ENCODE measurements around the gene HOXD8. TPM values are rescaled to one million over a fixed set of nuclear protein-coding genes. Genes with fewer than 3 reads are reported as not detected.

HOXD8 gene
- total RNA-seq, 1 donor from 2014 or later, result not detected

DNA sequence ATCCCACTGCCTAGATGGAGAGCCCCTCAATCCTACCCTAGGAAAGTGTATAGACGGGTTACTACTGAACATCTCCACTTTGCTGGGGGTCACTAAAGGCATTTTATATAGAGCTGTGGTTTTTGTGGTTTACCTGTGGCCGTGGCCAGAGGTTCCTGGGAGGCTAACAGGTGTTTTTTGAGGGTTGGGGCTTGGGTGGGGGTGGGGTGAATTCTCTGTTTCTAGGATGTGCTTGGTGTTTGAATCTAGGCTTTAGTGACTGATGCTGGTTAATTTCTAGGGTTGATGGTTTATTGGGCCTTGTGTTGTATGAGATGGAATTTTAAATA lies 7.7 kb downstream of the HOXD8 start:
- Mint-ChIP-seq H3K4me3 (ENCODE audit: low read depth) (no peak overlapping the region), H3K27ac (no peak overlapping the region), H3K27me3 (peaks cover 95% of the 10 kb centered on the region), H3K4me1 (ENCODE audit: low read depth) (no peaks in the 10 kb centered on the region), H3K9me3 (ENCODE audit: low read depth) (no peaks in the 10 kb centered on the region), H3K36me3 (ENCODE audit: insufficient read depth) (no peaks in the 10 kb centered on the region)
- no peak for DNase-seq (ENCODE audit: low spot score, unreplicated experiment)
- TF ChIP-seq, protein P1, sequence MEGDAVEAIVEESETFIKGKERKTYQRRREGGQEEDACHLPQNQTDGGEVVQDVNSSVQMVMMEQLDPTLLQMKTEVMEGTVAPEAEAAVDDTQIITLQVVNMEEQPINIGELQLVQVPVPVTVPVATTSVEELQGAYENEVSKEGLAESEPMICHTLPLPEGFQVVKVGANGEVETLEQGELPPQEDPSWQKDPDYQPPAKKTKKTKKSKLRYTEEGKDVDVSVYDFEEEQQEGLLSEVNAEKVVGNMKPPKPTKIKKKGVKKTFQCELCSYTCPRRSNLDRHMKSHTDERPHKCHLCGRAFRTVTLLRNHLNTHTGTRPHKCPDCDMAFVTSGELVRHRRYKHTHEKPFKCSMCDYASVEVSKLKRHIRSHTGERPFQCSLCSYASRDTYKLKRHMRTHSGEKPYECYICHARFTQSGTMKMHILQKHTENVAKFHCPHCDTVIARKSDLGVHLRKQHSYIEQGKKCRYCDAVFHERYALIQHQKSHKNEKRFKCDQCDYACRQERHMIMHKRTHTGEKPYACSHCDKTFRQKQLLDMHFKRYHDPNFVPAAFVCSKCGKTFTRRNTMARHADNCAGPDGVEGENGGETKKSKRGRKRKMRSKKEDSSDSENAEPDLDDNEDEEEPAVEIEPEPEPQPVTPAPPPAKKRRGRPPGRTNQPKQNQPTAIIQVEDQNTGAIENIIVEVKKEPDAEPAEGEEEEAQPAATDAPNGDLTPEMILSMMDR (IDR thresholded peaks at IDR 0.05; ENCODE audit: unreplicated experiment), result no peak

DNA sequence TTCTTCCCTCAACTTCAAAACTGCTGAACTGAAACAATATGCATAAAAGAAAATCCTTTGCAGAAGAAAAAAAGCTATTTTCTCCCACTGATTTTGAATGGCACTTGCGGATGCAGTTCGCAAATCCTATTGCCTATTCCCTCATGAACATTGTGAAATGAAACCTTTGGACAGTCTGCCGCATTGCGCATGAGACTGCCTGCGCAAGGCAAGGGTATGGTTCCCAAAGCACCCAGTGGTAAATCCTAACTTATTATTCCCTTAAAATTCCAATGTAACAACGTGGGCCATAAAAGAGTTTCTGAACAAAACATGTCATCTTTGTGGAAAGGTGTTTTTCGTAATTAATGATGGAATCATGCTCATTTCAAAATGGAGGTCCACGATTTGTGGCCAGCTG lies 8.4 kb downstream of the HOXD8 start:
- DNase-seq (ENCODE audit: low spot score, unreplicated experiment), result no peak
- TF ChIP-seq, protein P1 (IDR thresholded peaks at IDR 0.05; ENCODE audit: unreplicated experiment), result no peak
- peaks cover 95% of the 10 kb centered on the region for H3K27me3 Mint-ChIP-seq
- H3K4me1 Mint-ChIP-seq (ENCODE audit: low read depth), result no peaks in the 10 kb centered on the region
- H3K27ac Mint-ChIP-seq, result no peak overlapping the region
- no peaks in the 10 kb centered on the region for H3K36me3 Mint-ChIP-seq (ENCODE audit: insufficient read depth)
- H3K4me3 Mint-ChIP-seq (ENCODE audit: low read depth), result no peak overlapping the region
- H3K9me3 Mint-ChIP-seq (ENCODE audit: low read depth), result no peaks in the 10 kb centered on the region

DNA sequence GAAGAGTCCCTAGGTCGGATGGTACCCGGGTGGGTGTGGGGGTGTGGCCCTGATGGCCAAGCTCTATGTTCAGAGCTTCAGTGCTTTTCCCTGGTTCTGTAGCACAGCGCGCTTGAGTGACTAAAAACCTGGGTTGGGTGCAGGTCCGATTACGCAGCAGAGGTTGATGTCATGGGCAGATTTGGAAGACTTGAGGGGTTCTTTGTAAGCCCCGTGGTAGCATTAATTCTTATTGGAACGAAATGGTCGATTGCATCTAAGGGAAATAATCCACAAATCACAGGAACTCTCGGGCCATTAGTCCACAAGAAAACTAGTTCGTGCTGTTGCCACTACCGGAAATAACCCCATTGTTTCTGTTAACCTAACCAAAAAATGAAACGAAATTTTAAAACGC lies 9.0 kb downstream of the HOXD8 start:
- no peaks in the 10 kb centered on the region for H3K36me3 Mint-ChIP-seq (ENCODE audit: insufficient read depth)
- peaks cover 95% of the 10 kb centered on the region for H3K27me3 Mint-ChIP-seq
- no peak overlapping the region for H3K27ac Mint-ChIP-seq
- TF ChIP-seq, protein P1 (IDR thresholded peaks at IDR 0.05; ENCODE audit: unreplicated experiment), result no peak
- no peak for DNase-seq (ENCODE audit: low spot score, unreplicated experiment)
- no peaks in the 10 kb centered on the region for H3K4me1 Mint-ChIP-seq (ENCODE audit: low read depth)
- H3K9me3 Mint-ChIP-seq (ENCODE audit: low read depth), result no peaks in the 10 kb centered on the region
- no peak overlapping the region for H3K4me3 Mint-ChIP-seq (ENCODE audit: low read depth)

DNA sequence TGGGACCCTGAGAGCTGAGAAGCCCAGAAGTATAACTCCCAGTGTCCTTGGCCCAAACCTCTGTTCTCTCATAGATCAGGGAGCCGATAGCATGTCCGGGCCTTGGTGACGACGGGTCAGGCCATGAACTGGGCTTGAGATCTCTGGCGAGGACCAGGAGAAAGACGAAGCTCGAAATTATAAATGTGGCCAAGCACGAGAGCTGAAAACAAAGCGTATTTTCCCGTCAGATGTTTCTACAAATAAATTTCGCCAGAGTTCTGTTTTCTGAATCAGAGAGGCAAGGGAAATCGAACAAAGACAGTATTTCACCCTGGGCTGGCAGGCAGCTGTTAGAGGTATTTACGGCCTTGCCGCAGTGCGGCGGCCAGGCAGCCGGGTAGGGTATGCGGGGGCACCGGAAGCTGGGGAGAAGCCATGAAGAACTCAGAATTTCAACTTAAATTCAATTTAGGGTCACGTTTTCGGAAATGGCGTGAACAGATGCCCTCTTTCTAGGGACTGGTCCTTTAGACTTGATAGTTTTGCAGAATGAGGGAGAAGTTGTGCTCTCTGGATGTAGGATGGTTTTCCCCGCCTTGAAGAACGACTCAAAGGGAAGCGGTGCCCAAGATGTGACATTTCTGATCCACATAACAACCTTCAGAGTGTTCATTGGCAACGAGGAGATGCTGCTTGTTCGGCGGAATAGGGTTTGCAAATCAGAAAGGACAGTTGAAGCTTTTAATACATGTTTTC lies 9.6 kb downstream of the HOXD8 start:
- Mint-ChIP-seq H3K36me3 (ENCODE audit: insufficient read depth) (no peaks in the 10 kb centered on the region), H3K4me3 (ENCODE audit: low read depth) (no peak overlapping the region), H3K4me1 (ENCODE audit: low read depth) (no peaks in the 10 kb centered on the region), H3K27me3 (peaks cover 95% of the 10 kb centered on the region), H3K9me3 (ENCODE audit: low read depth) (no peaks in the 10 kb centered on the region), H3K27ac (no peak overlapping the region)
- DNase-seq (ENCODE audit: low spot score, unreplicated experiment), result no peak
- TF ChIP-seq, protein P1 (IDR thresholded peaks at IDR 0.05; ENCODE audit: unreplicated experiment), result no peak

DNA sequence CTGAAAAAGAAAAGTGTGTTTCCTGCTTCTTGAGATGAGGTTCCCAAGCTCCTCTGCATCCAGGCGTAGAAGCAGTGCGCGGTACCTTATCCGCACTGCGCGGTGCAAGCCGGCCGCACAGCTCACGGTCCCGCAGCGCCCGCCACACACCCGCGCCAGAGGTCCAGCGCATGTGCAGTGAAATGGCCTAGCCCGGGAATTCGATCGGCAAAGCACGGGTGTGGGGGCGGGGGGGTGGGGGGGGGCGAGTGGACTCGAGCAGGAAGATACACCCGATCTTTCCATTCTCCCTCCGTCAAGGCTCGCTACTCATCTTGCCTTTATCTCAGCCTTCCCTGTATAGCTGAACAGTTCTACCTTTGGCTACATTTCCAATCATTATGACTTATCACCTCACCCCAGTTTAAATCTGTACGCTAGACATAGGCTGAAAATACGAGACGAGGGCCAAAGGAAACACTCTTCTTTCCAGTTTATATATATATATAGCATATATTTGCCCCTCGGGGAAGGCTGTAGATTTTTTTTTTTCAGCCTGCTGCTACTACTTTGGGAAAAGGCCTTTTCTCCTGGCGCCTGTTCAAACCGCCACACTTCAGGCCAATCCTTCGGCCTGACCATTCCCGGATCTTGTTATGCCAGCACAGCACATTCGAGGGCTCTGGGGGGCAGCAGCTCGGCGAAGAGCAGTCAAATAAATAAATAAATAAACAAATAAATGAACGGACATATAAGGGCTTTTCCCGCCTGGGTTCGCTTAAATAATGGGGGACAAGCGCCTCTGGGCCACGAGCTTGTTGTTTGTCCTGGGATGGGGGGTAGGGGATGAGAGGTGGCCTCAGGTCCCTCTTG lies 10.4 kb downstream of the HOXD8 start:
- H3K27me3 Mint-ChIP-seq, result peaks cover 95% of the 10 kb centered on the region
- H3K4me3 Mint-ChIP-seq (ENCODE audit: low read depth), result peak overlapping the region; percentile 21
- H3K36me3 Mint-ChIP-seq (ENCODE audit: insufficient read depth), result no peaks in the 10 kb centered on the region
- H3K9me3 Mint-ChIP-seq (ENCODE audit: low read depth), result no peaks in the 10 kb centered on the region
- TF ChIP-seq, protein P1 (IDR thresholded peaks at IDR 0.05; ENCODE audit: unreplicated experiment), result no peak
- no peak overlapping the region for H3K27ac Mint-ChIP-seq
- H3K4me1 Mint-ChIP-seq (ENCODE audit: low read depth), result no peaks in the 10 kb centered on the region
- no peak for DNase-seq (ENCODE audit: low spot score, unreplicated experiment)

All from progenitor cell of endocrine pancreas (in vitro differentiated cells).